ENCODE results near the gene SNAPC2. TPM values are rescaled to one million over a fixed set of nuclear protein-coding genes. Genes with fewer than 3 reads are reported as not detected.

Gene SNAPC2
- total RNA-seq, 1 donor from 2014 or later: 32.0 TPM

DNA sequence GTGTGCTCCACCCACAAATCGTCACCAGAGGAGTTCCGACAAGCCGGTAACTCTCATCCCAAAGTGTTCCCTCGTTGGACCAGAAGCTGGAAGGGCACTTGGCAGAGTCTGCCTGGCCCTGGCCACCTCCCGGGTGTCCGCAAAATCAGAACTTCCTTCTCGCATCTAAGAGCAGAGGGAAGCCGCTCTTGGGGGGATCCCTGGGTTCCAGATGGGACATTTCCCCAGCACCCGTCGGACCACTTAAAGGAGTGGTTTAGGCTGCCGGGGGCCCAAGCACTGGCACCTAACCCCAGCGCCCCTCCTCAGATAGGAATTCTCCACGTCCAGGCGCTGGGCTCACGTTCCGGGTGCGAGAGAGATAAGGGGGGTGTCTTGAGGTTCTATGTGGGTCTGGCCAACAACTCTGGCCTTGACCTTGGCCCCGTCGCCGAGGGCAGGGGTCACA is 17.3 kb upstream of the SNAPC2 start:
- Histone ChIP-seq H3K36me3 (ENCODE audit: control insufficient read depth, insufficient read depth, low read length) (peaks cover 1% of the 10 kb centered on the region), H3K4me3 (ENCODE audit: low read depth, low read length) (peak overlapping the region; percentile 54), H3K27me3 (ENCODE audit: control insufficient read depth, insufficient read depth, low read length) (no peaks in the 10 kb centered on the region)
- no peak for DNase-seq (ENCODE audit: low read depth)
- TF ChIP-seq CTCF (IDR thresholded peaks at IDR 0.05; ENCODE audit: insufficient read depth, low read length, poor library complexity, severe bottlenecking): no peak

DNA sequence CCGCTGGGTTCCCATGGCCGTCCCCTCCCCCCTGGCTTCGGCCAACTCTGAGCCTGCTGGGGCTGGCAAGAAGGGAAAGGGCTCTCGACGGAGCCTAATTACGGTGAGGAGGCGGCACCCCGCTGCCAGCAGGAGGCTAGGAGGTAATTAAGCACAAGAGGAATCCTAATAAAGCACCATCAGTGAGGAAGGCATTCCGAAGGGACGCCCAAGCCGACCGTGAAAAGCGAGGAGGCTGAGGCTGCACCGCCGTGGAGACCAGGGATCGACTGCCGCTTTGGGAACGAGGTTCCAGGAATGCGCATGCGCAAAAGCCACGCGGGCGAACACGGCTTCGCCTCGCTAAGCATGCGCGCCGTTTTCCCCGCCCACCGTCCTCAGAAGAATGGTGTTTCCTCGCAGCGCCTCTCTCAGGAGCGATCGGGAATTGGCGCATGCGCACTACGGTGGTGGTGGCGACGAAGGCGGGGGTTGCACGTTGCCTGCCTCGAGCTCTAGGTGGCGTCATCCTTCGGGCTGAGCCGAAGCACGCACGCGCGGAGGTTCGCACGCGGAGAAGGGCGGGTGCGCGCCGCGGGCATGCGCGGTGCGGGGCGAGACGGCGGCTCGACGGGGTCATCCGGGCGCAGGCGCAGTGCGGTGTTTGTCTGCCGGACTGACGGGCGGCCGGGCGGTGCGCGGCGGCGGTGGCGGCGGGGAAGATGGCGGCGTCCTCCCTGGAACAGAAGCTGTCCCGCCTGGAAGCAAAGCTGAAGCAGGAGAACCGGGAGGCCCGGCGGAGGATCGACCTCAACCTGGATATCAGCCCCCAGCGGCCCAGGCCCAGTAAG is 16.7 kb upstream of the SNAPC2 start, which contains the start of gene MAP2K7:
Gene MAP2K7, plus strand, starts transcription at position 634 of the 830 bp plus-strand sequence. Its CDS starts 68 bp downstream, at position 702.
- TF ChIP-seq CTCF (IDR thresholded peaks at IDR 0.05; ENCODE audit: insufficient read depth, low read length, poor library complexity, severe bottlenecking): peak; percentile 60
- no peaks in the 10 kb centered on the region for H3K27me3 ChIP-seq (ENCODE audit: control insufficient read depth, insufficient read depth, low read length)
- H3K36me3 ChIP-seq (ENCODE audit: control insufficient read depth, insufficient read depth, low read length): peaks cover 1% of the 10 kb centered on the region
- H3K4me3 ChIP-seq (ENCODE audit: low read depth, low read length): peak within 1 kb of the TSS; percentile 84
- peak; percentile 87 for DNase-seq (ENCODE audit: low read depth)

DNA sequence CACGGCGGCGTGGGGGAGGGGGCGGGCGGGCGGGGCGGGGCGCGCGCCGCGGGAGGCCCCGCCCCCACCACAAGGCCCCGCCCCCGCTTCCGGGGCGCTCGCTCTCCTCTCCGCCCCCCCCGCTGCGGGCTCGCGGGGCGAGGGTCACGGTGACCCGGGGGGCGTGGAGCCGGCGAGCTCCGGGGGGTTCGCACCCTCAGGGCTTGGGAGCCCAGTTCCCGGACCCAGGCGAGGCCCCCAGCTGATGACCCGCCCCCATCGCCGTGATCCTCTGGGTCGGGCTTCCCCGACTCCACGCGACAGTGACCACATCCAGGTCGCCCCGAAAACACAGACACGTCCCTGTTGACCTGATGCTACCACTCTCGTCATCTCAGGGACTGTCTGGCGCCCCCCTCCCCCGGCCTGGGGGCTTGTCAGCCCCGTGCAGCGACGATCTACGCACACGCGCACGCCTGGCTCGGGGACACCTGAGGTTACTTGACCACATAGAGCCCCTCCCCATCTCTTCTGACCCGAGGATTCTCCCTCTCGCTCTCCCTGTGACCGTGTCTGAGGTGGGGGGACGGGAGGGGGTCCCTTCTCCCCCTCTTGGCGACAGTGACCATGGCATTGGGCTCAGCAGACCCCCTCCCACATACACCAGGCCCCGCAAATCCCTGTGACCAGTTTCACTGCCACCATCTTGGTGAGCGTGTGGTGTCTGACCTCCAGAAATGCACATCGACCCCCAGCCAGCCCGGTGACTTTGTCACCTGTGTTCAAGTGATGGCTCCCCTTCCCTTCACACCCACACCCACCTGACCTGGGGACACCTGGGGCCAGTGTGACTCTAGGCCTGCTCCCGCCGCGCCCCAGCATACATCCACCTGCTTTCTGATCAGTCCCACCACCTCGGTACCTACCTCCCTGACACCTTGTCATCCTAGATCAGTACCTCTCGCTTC is 15.8 kb upstream of the SNAPC2 start:
- no peak for DNase-seq (ENCODE audit: low read depth)
- no peaks in the 10 kb centered on the region for H3K27me3 ChIP-seq (ENCODE audit: control insufficient read depth, insufficient read depth, low read length)
- H3K36me3 ChIP-seq (ENCODE audit: control insufficient read depth, insufficient read depth, low read length): peaks cover 1% of the 10 kb centered on the region
- H3K4me3 ChIP-seq (ENCODE audit: low read depth, low read length): peak overlapping the region; percentile 84
- TF ChIP-seq CTCF (IDR thresholded peaks at IDR 0.05; ENCODE audit: insufficient read depth, low read length, poor library complexity, severe bottlenecking): no peak

DNA sequence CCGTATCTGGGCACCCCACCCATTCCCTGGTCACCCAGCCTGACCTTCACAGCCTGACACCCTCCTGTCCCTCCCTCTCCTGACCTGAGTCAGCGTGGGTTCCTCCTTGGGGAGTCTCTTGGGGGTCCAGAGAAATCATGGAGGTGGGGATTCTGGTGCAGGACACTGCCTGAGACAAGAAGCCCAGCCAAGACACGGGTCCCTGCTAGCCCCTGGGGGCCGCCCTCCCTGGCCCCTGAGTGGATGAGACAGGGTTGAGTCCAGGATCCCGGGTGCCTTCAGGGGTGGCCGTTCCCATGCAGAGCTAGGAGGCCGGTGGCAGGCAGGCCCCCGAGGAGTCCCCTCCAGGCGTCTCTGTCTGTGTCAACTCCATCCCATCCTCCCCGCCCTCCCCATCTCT is 14.9 kb upstream of the SNAPC2 start:
- no peaks in the 10 kb centered on the region for H3K27me3 ChIP-seq (ENCODE audit: control insufficient read depth, insufficient read depth, low read length)
- DNase-seq (ENCODE audit: low read depth): no peak
- peaks cover 1% of the 10 kb centered on the region for H3K36me3 ChIP-seq (ENCODE audit: control insufficient read depth, insufficient read depth, low read length)
- TF ChIP-seq CTCF (IDR thresholded peaks at IDR 0.05; ENCODE audit: insufficient read depth, low read length, poor library complexity, severe bottlenecking): no peak
- H3K4me3 ChIP-seq (ENCODE audit: low read depth, low read length): no peak overlapping the region

GRCh38 chr19:7905859-7906258 is 14.3 kb upstream of the SNAPC2 start:
- TF ChIP-seq CTCF (IDR thresholded peaks at IDR 0.05; ENCODE audit: insufficient read depth, low read length, poor library complexity, severe bottlenecking): no peak
- Histone ChIP-seq H3K36me3 (ENCODE audit: control insufficient read depth, insufficient read depth, low read length) (peaks cover 1% of the 10 kb centered on the region), H3K4me3 (ENCODE audit: low read depth, low read length) (no peak overlapping the region), H3K27me3 (ENCODE audit: control insufficient read depth, insufficient read depth, low read length) (no peaks in the 10 kb centered on the region)
- DNase-seq (ENCODE audit: low read depth): no peak

Data from kidney epithelial cell (primary cell).